Skeletal muscle satellite cell (primary cell): ENCODE data around the gene ADAMTS2.

Experiments used
- H3K27me3 ChIP-seq: 2 replicates; pipeline ENCODE4 v1.7.0; 2013; ENCODE audit warnings: low read length; ENCODE audit not compliant: control insufficient read depth, insufficient read depth
- H3K36me3 ChIP-seq: 2 replicates; pipeline ENCODE4 v1.7.0; 2013; ENCODE audit warnings: mild to moderate bottlenecking, control low read depth, low read length; ENCODE audit not compliant: insufficient read depth
- H3K4me1 ChIP-seq: 2 replicates; pipeline ENCODE4 v1.7.0; 2013; ENCODE audit warnings: low read length; ENCODE audit not compliant: control insufficient read depth, insufficient read depth
- H3K4me2 ChIP-seq: 2 replicates; pipeline ENCODE4 v1.7.0; 2013; ENCODE audit warnings: mild to moderate bottlenecking, low read length
- H3K4me3 ChIP-seq: 2 replicates; pipeline ENCODE4 v1.7.0; 2013; ENCODE audit warnings: low read length
- H3K9ac ChIP-seq: 2 replicates; pipeline ENCODE4 v1.7.0; 2013; ENCODE audit warnings: mild to moderate bottlenecking, low read depth, low read length, moderate library complexity
- H3K9me3 ChIP-seq: replicated peaks from 2 replicates; pipeline ENCODE4 v1.7.0; 2013; ENCODE audit warnings: mild to moderate bottlenecking, control low read depth, low read length

ADAMTS2 gene

DNA sequence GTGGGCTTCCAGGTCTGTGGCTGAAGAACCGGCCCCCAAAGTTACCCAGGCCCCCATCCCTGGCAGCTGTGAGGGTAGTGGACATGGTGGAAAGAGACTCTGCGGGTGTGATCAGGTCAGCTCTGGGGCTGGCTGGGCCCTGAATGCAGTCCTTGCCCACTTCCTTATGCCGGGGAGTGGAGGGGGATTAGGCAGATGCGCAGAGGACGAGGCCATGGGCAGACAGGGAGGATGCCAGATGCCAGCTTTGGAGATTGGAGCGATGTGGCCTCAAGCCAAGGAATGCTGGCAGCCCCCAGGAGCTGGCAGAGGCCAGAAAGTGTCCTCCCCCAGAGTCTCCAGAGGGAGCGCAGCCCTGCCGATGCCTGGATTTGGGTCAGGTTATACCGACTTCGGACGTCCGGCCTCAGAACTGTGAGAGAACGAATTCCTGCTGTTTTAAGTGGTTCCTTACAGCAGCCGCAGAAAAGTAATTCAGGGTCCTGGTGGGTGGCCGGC lies 69.8 kb downstream of the ADAMTS2 start:
- Histone ChIP-seq H3K4me3 (peak overlapping the region; percentile 54), H3K4me1 (peaks cover 81% of the 10 kb centered on the region)

DNA sequence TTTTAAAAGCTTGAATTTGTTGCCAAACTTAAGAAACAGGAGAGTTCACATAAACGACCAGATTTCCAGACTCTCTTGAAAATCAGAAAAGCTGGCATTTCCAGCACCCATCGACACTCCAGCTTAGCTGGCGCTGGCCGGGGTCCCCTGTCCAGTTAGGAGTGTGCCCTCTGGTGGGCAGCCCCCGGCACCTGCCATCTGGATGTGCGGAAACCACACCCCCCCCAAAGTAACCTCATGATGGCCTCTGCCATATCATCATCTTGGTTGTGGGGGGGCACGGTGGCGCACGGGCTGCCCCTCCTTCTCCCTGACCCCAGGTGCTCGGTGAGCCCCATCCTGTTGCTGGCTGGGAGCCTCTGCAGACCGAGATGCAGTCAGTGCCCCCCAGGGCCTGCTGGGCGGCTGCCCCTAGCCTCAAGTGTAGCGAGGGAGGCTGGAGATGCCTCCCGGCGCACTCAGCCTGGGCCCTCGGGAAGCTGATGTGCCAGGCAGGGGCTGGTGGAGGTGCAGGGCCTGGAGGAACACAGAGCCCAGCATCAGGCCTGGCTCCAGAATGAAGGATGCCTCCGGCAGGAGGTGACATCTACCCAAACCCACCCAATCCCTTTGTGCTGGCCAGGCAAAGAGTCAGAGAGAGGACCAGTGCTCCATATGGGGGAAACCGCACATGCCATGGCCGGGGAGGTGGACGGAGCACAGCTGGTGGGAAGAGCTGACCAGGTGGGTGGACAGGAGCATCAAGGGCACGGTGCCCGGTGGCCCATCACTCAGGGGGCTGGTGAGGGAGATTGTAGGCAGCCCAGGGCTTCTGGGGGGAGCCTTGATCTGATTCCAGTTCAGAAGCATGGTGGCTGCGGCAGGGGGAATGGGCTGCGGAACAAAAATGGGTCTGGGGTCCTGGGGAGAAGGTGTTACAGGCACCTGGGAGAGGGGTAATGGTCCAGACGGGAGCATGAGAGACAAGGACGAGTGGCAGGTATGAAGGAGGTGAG lies 70.6 kb downstream of the ADAMTS2 start:
- peaks cover 84% of the 10 kb centered on the region for H3K4me1 ChIP-seq
- H3K27me3 ChIP-seq: no peaks in the 10 kb centered on the region
- H3K36me3 ChIP-seq: peaks cover 23% of the 10 kb centered on the region
- H3K4me3 ChIP-seq: peak overlapping the region; percentile 54
- peak overlapping the region; percentile 72 for H3K4me2 ChIP-seq
- H3K9me3 ChIP-seq: no peaks in the 10 kb centered on the region
- peak overlapping the region; percentile 87 for H3K9ac ChIP-seq

More for the DNA sequence above, 69.8 kb downstream of the ADAMTS2 start:
- H3K36me3 ChIP-seq: peaks cover 19% of the 10 kb centered on the region
- peak overlapping the region; percentile 87 for H3K9ac ChIP-seq
- no peaks in the 10 kb centered on the region for H3K9me3 ChIP-seq
- peak overlapping the region; percentile 72 for H3K4me2 ChIP-seq
- no peaks in the 10 kb centered on the region for H3K27me3 ChIP-seq

DNA sequence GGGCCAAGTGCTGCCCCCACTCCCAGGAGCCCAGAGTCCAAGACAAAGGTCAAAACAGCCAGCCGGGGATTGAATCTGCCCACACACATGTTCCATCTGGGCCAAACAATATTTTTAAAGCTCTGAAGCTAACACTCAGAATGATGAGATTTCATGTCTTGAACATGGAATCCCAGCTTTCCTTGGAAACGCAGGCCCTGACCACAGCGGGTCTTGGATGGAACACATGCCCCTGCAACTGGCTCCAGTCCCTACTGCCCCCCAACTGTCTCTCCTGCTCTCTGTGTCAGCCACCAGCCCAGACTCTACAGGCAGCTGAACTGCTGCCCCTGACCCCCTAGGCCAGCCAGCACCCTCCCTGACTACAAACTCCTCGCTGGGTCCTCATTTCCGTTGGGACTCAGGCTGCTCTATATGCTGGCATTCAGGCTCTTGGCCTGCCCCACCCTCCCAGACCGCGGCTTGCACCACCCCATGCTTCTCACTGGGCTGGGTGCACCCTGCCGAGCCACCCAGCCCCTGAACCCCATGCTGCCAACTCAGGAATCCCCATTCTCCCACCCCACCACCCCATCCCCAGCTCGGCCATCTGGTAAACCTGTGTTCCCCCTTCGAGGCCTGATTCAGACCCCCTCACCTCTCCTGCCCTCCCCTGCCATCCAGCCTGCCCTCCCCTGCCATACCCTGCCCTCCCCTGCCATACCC lies 71.7 kb downstream of the ADAMTS2 start:
- peak overlapping the region; percentile 17 for H3K4me2 ChIP-seq
- no peaks in the 10 kb centered on the region for H3K9me3 ChIP-seq
- peak overlapping the region; percentile 87 for H3K9ac ChIP-seq
- no peak overlapping the region for H3K4me3 ChIP-seq
- no peaks in the 10 kb centered on the region for H3K27me3 ChIP-seq
- peaks cover 82% of the 10 kb centered on the region for H3K4me1 ChIP-seq
- peaks cover 27% of the 10 kb centered on the region for H3K36me3 ChIP-seq

DNA sequence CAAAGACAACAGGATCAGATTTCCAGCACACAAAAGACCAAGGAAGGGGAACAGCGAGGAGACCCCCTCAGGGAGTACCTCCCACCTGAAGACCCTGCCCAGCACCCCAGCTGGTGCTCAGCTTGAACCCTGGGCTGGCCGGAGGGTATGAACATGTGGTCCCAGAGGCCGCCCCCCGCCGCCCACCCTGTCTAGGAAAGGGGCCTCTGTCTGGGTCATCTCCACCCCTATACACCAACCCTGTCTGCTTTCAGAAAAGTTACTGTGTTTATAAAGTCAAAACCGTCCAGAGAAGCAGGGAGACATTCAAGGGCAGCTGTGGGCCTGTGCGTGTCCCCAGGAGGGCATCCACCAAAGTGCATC lies 72.2 kb downstream of the ADAMTS2 start:
- H3K4me3 ChIP-seq: no peak overlapping the region
- no peaks in the 10 kb centered on the region for H3K9me3 ChIP-seq
- peaks cover 33% of the 10 kb centered on the region for H3K36me3 ChIP-seq
- H3K4me1 ChIP-seq: peaks cover 82% of the 10 kb centered on the region
- H3K4me2 ChIP-seq: peak overlapping the region; percentile 17
- peak overlapping the region; percentile 42 for H3K9ac ChIP-seq
- H3K27me3 ChIP-seq: no peaks in the 10 kb centered on the region

DNA sequence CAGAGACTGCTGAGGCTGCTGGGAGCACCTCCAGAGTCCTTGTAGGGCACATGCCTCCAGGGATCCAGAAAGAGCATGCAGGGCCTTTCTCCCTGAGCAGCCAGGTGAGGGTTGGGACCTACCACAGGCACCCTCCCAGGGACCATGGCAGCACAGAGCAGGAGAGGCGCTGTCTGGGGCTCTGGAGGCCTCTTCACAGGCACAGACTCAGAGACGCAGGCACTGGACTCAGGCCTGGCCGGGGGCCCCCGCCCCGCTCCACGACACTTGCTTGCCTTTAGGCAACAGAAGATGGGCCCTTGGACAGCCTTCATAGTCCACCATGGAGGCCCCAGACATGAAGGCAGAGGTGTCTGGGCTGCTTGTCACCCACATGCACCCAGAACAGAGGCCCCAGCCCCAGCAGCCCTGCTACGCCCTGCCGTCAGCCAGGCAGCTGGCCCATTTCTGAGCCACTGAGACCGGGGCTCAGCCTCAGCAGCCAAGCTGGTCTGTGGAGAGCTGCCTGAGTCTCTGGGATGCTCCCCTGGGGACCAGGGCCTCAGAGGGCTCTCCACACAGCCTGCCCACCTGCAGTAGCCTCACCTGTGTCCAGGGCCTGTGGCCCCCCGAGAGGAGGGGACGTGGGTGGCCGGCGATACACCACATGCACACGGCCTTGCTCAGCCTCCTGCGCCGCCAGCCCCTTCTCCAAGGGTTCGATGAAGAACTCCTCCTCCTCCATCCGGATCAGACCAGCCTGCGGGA lies 72.8 kb downstream of the ADAMTS2 start:
- Histone ChIP-seq H3K36me3 (peaks cover 37% of the 10 kb centered on the region), H3K4me2 (no peak overlapping the region), H3K9ac (peak overlapping the region; percentile 42), H3K4me3 (no peak overlapping the region), H3K4me1 (peaks cover 87% of the 10 kb centered on the region), H3K9me3 (no peaks in the 10 kb centered on the region), H3K27me3 (no peaks in the 10 kb centered on the region)

DNA sequence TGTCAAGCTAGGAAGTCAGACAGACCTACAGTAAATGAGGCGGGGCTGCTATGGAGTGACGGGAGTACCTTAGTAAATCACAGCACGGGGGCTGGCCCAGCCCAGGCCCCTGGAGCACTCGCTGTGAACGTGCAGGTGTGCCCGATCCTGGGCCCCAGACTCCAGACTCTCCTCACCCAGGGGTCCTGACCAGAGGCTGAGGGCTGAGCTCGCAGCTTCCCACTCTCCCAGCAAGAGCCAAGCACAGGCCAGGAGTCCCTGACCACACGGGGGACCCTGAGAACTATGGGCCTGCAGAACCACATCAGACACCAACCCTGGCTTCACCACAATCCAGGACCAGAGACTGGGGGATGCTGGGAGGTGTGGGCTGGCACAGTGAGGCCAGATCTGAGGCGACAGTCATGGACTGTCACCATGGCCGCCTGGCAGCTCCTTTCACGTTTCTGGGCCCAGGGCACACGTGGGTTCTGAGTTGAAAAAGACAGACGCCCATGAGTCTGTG lies 73.4 kb downstream of the ADAMTS2 start:
- Histone ChIP-seq H3K4me1 (peaks cover 91% of the 10 kb centered on the region), H3K9ac (no peak overlapping the region), H3K27me3 (no peaks in the 10 kb centered on the region), H3K4me2 (no peak overlapping the region), H3K36me3 (peaks cover 41% of the 10 kb centered on the region), H3K9me3 (no peaks in the 10 kb centered on the region), H3K4me3 (no peak overlapping the region)

DNA sequence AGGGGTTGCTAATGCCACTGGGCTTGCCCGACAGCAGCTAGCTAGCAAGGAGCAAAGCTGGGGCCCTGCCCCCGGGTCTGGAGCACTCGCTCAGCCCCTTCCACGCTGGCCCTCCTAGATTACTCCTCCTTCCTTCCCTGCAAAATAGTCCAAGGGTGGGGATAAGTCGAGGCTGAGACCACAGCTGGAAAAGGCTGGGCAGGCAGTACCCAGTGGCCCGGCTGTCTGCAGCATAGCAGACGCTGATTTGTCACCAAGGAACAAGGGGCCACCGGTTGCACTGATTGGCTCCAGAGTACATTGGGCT lies 73.9 kb downstream of the ADAMTS2 start:
- peaks cover 41% of the 10 kb centered on the region for H3K36me3 ChIP-seq
- H3K4me2 ChIP-seq: no peak overlapping the region
- H3K9me3 ChIP-seq: no peaks in the 10 kb centered on the region
- no peak overlapping the region for H3K4me3 ChIP-seq
- peak overlapping the region; percentile 70 for H3K9ac ChIP-seq
- H3K4me1 ChIP-seq: peaks cover 91% of the 10 kb centered on the region
- no peaks in the 10 kb centered on the region for H3K27me3 ChIP-seq

DNA sequence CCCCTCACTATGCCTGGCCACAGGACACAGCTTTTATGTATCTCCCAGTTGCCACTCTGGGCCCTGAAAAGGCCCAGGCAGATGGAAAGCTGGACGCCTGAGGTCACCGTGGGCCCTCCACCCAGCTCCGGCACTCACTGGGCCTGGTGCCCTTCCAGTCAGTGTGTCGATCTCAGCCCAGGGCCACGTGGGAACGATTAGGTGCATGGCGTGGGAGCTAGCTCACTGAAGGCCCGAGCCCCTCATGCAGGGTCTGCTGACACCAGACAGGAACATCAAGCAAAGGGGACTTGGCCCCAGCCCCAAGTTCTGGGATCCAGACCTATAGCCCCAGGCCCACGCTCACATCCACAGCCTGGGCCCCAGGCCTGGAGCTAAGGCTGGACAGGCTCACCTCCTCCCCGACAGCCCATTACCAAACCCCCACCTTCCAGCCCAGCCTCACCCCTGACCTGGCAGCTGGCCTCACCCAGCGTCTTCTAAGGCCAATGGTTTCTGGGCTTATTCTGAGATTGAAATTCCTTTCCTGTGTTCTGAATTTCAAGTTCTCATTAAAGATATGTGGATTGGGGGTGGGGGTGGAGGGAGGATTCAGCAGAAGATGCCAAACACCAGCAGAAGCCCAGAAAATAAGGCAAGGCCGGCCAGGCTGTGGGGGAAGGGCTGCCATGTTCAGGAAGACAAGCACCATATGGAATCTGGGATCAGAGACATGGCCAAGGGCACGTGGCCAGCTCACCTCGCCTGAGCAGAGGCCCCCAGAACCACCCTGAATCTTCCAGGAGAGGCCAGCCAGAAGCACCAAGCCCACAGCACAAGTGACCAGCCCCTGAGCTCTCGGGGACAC lies 74.5 kb downstream of the ADAMTS2 start:
- Histone ChIP-seq H3K4me3 (no peak overlapping the region), H3K4me1 (peaks cover 91% of the 10 kb centered on the region), H3K9me3 (no peaks in the 10 kb centered on the region), H3K27me3 (no peaks in the 10 kb centered on the region), H3K36me3 (peaks cover 41% of the 10 kb centered on the region), H3K9ac (peak overlapping the region; percentile 70), H3K4me2 (no peak overlapping the region)

DNA sequence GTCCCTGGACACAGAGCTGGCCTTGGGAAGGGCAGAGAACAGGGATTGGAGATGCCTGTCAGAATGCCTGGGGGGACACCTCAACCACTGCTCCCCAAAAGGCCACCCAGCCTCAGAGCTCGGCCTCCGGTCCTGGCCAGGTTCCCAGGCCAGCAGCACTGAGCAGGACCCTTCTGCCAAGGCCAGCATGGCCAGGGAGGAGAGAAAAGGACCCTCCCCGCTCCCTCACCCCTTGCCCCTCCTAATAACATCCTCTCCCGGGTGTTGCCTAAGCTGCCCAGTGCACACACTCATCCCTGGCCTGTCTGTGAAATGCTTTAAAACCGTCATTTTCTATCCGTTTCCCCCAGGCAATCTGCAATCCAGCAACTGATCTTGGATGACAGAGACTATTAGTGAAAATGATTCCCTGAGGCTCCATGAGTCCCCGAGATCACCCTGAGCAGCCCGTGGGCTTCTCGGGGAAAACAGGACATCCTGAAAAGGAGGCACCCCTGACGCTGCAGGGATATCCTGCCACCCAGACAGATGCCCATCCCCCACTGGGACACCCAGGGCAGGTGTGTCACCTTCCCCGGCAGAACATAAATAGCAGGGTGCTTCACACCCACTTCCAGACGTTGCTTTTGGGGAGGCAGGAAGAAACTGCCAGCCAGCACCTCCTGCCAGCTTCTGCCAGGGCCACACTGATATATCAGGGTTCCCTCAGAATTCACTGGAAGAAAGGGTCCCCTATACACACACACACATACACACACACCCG lies 75.3 kb downstream of the ADAMTS2 start:
- Histone ChIP-seq H3K9me3 (no peaks in the 10 kb centered on the region), H3K27me3 (no peaks in the 10 kb centered on the region), H3K4me3 (no peak overlapping the region), H3K4me1 (peaks cover 88% of the 10 kb centered on the region), H3K9ac (peak overlapping the region; percentile 70), H3K36me3 (peaks cover 41% of the 10 kb centered on the region), H3K4me2 (no peak overlapping the region)
